ENCODE measurements around the gene NOTCH1.

DNA sequence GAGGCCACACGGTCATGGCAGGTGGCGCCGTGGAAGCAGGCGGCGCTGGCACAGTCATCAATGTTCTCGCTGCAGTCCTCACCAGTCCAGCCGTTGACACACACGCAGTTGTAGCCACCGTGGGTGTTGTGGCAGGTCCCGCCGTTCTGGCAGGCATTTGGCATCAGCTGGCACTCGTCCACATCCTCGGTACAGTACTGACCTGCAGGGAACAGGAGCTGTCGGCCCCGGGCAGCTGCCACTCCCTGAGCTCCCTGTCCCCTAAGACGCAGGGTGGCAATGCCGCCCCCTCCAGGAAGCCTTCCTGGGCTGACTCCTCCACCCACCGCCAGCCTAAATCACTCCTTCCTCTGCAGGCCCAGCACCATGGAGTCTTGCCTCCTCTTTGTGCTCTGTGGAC, 27.2 kb downstream of the NOTCH1 start:
- TF ChIP-seq, protein P1, sequence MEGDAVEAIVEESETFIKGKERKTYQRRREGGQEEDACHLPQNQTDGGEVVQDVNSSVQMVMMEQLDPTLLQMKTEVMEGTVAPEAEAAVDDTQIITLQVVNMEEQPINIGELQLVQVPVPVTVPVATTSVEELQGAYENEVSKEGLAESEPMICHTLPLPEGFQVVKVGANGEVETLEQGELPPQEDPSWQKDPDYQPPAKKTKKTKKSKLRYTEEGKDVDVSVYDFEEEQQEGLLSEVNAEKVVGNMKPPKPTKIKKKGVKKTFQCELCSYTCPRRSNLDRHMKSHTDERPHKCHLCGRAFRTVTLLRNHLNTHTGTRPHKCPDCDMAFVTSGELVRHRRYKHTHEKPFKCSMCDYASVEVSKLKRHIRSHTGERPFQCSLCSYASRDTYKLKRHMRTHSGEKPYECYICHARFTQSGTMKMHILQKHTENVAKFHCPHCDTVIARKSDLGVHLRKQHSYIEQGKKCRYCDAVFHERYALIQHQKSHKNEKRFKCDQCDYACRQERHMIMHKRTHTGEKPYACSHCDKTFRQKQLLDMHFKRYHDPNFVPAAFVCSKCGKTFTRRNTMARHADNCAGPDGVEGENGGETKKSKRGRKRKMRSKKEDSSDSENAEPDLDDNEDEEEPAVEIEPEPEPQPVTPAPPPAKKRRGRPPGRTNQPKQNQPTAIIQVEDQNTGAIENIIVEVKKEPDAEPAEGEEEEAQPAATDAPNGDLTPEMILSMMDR (conservative IDR thresholded peaks at IDR 0.05 in 1 of 2, IDR thresholded peaks at IDR 0.05 in 1 of 2; ENCODE audit: low read depth in 1 of 2, low read length in 2 of 2), result no peak
- no peak for TF ChIP-seq EZH2 (IDR thresholded peaks at IDR 0.05; ENCODE audit: low read length, missing control alignments)
